Prostate gland (tissue), 2 donors: ENCODE data around the gene SERPINA1. TPM values are rescaled to one million over a fixed set of nuclear protein-coding genes. Genes with fewer than 3 reads are reported as not detected.
A peak's percentile ranks its signal among the peaks of the same experiment; 100 is the strongest.

Source experiments
- DNase-seq: peaks from one replicate; pipeline ENCODE4 v3.0.0-alpha.2; 2019; ENCODE audit warnings: low spot score
- H3K27ac ChIP-seq, 2 donors: fragments of 200-600 bp; sonication (generic); 2 replicates each; pipeline ENCODE4 v1.5.1; 2017 to 2019
- H3K27me3 ChIP-seq: fragments of 200-600 bp; sonication (generic); replicated peaks from 2 replicates; pipeline ENCODE4 v1.5.1; 2019; ENCODE audit not compliant: insufficient read depth
- H3K36me3 ChIP-seq, 2 donors: fragments of 200-600 bp; sonication (generic); 1 replicate in 1 of 2; 2 replicates in 1 of 2; pipeline versions ENCODE4 v1.5.1 to v1.8.1; 2017 to 2019
- H3K4me1 ChIP-seq: fragments of 200-600 bp; sonication (generic); replicated peaks from 2 replicates; pipeline ENCODE4 v1.5.1; 2019
- H3K4me3 ChIP-seq, 2 donors: fragments of 200-600 bp; sonication (generic); 2 replicates each; pipeline ENCODE4 v1.5.1; 2017 to 2019
- H3K9me3 ChIP-seq: fragments of 200-600 bp; sonication (generic); 2 replicates; pipeline ENCODE4 v1.5.1; 2017
- POLR2A ChIP-seq: fragments of 450-650 bp; IDR thresholded peaks from one replicate; pipeline ENCODE4 v1.6.1; 2016; ENCODE audit warnings: antibody characterized with exemption, mild to moderate bottlenecking
- POLR2AphosphoS5 ChIP-seq: sonication (generic); formaldehyde crosslinking; IDR thresholded peaks from one replicate; pipeline ENCODE4 v1.6.1; 2017; ENCODE audit warnings: antibody characterized with exemption
- WGBS: methylation state at CpG from one replicate; pipeline ENCODE4 v1.1.5; 2018; 5-methylcytosine and 5-hydroxymethylcytosine counted together
- intact Hi-C: fragments of 100-400 bp; cut with DNase I; formaldehyde crosslinking; loops from one replicate; pipeline ENCODE4 v1.14.2; 2022
- total RNA-seq, 2 donors: library from RNA; depleted of rRNA; stranded (reverse); fragments of >200 nt; gene quantifications; one replicate each; pipeline ENCODE4 v1.1.0, GENCODE V29; 2016
- TF ChIP-seq, protein P1 (sequence below), 4 experiments: fragments of 200-600 bp in 2 of 4; fragments of 450-650 bp in 2 of 4; sonication (generic) in 2 of 4; IDR thresholded peaks; 1 replicate in 3 of 4; 2 replicates in 1 of 4; pipeline ENCODE4 v1.5.1; 2016 to 2019; ENCODE audit warnings: antibody characterized with exemption in 4 of 4, mild to moderate bottlenecking in 2 of 4, moderate library complexity in 2 of 4

Gene SERPINA1
- total RNA-seq, 2 donors from 2014 or later: 4.9 to 9.8 TPM

- intact Hi-C loops: no loop called here
- DNase-seq: no peak
- Histone ChIP-seq H3K4me3 (no peak overlapping the region), H3K36me3 (no peaks in the 10 kb centered on the region), H3K9me3 (no peaks in the 10 kb centered on the region), H3K27me3 (no peaks in the 10 kb centered on the region), H3K27ac (no peak overlapping the region), H3K4me1 (no peaks in the 10 kb centered on the region)
- TF ChIP-seq POLR2A (no peak), POLR2AphosphoS5 (no peak)
- TF ChIP-seq, protein P1, sequence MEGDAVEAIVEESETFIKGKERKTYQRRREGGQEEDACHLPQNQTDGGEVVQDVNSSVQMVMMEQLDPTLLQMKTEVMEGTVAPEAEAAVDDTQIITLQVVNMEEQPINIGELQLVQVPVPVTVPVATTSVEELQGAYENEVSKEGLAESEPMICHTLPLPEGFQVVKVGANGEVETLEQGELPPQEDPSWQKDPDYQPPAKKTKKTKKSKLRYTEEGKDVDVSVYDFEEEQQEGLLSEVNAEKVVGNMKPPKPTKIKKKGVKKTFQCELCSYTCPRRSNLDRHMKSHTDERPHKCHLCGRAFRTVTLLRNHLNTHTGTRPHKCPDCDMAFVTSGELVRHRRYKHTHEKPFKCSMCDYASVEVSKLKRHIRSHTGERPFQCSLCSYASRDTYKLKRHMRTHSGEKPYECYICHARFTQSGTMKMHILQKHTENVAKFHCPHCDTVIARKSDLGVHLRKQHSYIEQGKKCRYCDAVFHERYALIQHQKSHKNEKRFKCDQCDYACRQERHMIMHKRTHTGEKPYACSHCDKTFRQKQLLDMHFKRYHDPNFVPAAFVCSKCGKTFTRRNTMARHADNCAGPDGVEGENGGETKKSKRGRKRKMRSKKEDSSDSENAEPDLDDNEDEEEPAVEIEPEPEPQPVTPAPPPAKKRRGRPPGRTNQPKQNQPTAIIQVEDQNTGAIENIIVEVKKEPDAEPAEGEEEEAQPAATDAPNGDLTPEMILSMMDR (IDR thresholded peaks at IDR 0.05): no peak
- 14% methylated on average over 4 of the region's 4 CpGs for WGBS
Observed at GRCh38 chr14:94398182-94398479, 9.7 kb upstream of the SERPINA1 start.

- Histone ChIP-seq H3K27me3 (no peaks in the 10 kb centered on the region), H3K36me3 (no peaks in the 10 kb centered on the region), H3K27ac (no peak overlapping the region), H3K9me3 (no peaks in the 10 kb centered on the region), H3K4me3 (no peak overlapping the region), H3K4me1 (no peaks in the 10 kb centered on the region)
- TF ChIP-seq, protein P1 (IDR thresholded peaks at IDR 0.05): no peak
- TF ChIP-seq POLR2A (no peak), POLR2AphosphoS5 (no peak)
- intact Hi-C loops: no loop called here
- 24% methylated on average over 9 of the region's 9 CpGs for WGBS
- no peak for DNase-seq
Observed at GRCh38 chr14:94397289-94398181, 9.1 kb upstream of the SERPINA1 start.

GRCh38 chr14:94396628-94397225 is 8.3 kb upstream of the SERPINA1 start:
- no peaks in the 10 kb centered on the region for H3K36me3 ChIP-seq
- H3K4me3 ChIP-seq: no peak overlapping the region
- no peaks in the 10 kb centered on the region for H3K9me3 ChIP-seq
- no peaks in the 10 kb centered on the region for H3K4me1 ChIP-seq
- intact Hi-C loops: no loop called here
- no peak for DNase-seq
- H3K27me3 ChIP-seq: no peaks in the 10 kb centered on the region
- TF ChIP-seq, protein P1 (IDR thresholded peaks at IDR 0.05): no peak
- TF ChIP-seq POLR2AphosphoS5 (no peak), POLR2A (no peak)
- H3K27ac ChIP-seq: no peak overlapping the region

DNA sequence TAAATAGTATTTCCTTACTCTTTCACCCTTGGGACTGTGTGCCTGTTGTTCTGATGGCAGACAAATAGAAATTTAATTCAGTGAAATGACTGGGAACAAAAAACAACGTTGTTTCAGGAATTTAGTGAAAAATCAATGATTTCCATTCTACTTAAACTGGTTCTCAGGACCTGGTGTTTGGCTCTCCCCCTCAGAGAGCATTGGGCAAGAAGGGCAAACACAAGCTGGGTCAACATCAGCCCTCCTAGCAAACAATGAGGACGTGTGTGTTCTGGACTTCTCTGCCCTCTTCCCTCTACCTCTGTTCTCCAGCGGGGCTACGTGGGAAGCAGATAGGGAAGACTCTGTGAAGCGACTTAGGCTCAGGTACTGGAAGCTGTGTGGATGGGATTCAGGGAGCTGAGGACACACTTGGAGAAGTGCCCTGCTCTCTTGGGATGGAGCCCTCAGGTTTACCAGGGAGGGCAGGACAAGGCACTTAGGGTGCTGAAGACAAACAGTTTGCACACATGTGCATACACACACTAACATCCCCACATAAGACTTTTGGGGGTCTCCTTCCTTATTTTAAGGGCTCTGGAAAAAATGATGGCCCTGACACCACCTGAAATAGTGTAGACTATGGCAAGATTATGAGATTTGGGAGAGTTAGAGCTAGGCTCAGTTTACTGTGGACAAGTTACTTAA is 7.6 kb upstream of the SERPINA1 start:
- Histone ChIP-seq H3K36me3 (no peaks in the 10 kb centered on the region), H3K27me3 (no peaks in the 10 kb centered on the region), H3K4me3 (no peak overlapping the region), H3K9me3 (no peaks in the 10 kb centered on the region), H3K27ac (peak overlapping the region; percentile 16 to 28), H3K4me1 (peaks cover under 1% of the 10 kb centered on the region)
- TF ChIP-seq POLR2AphosphoS5: peak; percentile 58
- TF ChIP-seq, protein P1 (IDR thresholded peaks at IDR 0.05): no peak
- no peak for TF ChIP-seq POLR2A
- WGBS: 48% methylated on average over 5 of the region's 5 CpGs
- peak; percentile 52 for DNase-seq
- intact Hi-C loops: no loop called here
